MM.1S (cell line): ENCODE results near the gene APBB2.

ENCODE experiments used
- CTCF ChIP-seq: fragments of 300-600 bp; sonication (generic); IDR thresholded peaks from 2 replicates; pipeline ENCODE4 v1.5.1; 2016; ENCODE audit warnings: antibody characterized with exemption, low read length, mixed read lengths
- EZH2 ChIP-seq: fragments of 300-600 bp; sonication (generic); optimal IDR thresholded peaks from 2 replicates; pipeline ENCODE3; 2017; ENCODE audit warnings: low read depth, mild to moderate bottlenecking, antibody characterized with exemption, low read length, mixed read lengths

DNA sequence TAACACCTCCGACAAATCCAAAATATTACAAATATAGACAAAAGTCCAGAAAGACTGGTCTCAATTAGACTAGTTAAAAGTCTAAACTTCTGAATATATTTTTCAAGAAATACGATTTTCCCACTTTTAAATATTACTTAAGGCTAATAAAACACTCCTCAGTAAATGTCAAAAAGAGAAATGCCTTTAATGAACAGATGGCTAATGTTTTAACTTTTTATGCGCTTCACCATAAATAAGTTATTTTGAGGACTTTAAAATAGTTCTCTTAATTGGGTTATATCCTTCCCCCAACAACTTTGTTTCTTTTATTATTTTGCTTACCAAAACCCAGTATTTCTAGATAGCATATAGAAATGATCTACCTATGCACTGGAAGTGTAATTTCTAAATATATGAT, 201.4 kb downstream of the APBB2 start:
- TF ChIP-seq CTCF (no peak), EZH2 (no peak)
